GM18520 (cell line): Measurements from ENCODE around the gene SYTL5.
"Not testable (repeated sequence)": the region's sequence is repeated elsewhere in the genome, so short reads cannot be mapped to it uniquely, and the experiment has no call there.

Experiments
- ATAC-seq: cut with Tn5 transposase; IDR thresholded peaks from one replicate; pipeline ENCODE4 v1.9.1; 2021; ENCODE audit not compliant: unreplicated experiment

Gene SYTL5

DNA sequence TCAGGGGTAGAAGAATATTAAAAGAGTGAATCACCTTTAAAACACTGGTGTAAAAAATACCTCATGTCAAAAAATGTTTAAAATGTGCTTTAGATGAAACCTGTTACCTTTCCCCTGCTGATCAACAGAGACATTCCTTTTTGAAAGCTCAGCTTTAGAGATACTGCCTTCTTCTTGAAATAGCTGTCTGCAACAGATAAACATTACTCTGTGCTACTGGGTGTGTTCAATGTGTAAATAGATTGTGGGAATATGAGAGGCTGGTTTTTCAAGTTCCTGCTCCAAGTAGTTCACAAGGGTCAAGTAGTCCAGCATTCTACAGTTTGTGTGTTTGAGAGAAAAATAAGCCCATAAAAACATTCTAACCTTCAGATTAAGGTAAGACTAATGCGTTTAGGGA is at the start of gene SYTL5:
Gene SYTL5, plus strand, starts transcription at position 263 of the 400 bp plus-strand sequence. CDS start 27,337 bp downstream, outside the sequence.
- no peak for ATAC-seq

GRCh38 chrX:37958525-37959211 is 47.7 kb upstream of the SYTL5 start:
- no peak for ATAC-seq

DNA sequence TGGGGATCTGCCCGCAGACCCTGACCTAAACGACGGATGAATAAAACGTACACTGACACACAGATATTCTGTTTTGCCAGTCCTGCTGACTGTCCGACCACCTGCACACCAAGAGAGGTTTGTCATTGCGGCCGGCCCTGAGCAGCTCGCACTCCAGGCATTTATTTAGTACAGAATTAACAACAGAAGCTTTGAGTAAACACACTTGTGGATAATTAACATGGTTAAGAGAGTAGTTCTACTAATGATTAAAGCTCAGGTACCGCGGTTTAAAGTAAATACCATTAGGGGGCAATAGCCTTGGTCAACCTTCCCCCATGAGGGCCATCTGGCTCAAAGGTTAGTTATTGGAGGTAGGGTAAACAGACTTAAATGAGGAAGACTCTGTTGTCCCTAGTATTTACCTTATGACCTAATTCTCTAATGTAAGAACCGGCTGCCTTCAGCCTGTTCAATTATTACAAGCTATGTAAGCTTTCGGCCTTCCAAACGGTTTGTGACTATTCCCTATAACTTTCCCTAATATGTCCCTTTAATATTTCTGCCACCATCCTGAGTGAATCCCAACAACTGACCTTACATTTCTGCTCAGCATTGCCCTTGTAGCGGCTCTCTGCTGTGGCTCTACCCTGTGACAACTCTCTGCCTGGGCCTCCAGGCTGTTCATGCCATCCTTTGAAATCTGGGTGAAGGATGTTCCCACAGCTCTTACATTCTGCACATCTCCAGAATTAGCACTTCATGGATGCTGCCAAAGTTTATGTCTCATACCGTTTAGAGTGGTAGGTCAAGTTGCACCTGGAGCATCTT is 46.9 kb upstream of the SYTL5 start:
- ATAC-seq: no peak

DNA sequence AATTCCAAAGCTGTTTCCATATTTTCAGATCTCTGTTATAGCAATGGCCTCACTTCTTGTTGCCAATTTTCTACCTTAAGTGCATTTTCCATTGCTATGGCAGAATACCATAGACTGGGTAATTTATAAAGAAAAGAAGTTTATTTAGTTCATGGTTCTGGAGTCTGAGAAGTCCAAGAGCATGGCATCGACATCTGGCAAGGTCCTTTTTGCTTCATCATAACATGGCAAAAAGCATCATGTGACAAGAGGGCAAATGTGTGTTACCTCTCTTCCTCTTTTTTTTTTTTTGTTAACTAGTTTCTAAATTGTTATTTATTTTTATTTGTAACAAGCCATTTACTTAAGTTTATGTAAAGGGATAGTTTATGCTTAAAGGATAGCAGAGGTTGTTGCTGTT is 45.2 kb upstream of the SYTL5 start:
- no peak for ATAC-seq

GRCh38 chrX:37967714-37968113 is 38.6 kb upstream of the SYTL5 start:
- no peak for ATAC-seq

DNA sequence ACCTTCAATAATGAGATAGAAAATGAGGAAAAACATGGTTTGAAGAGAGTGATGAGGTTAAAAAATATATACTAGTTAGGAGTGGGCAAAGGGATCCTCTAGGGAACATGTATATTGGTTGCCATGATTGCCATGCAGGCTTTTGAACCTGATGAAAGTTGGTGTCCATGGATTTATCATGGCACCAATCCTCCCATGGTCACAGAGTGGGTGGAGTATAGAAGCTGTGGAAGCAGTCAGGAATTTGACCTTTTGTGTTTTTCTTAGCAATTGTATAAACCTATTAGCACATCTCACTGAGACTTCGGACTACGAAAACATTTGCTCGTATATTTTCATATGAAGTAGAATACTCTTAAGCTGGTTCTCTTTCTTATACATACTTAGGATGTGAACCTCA is 30.9 kb upstream of the SYTL5 start:
- no peak for ATAC-seq

DNA sequence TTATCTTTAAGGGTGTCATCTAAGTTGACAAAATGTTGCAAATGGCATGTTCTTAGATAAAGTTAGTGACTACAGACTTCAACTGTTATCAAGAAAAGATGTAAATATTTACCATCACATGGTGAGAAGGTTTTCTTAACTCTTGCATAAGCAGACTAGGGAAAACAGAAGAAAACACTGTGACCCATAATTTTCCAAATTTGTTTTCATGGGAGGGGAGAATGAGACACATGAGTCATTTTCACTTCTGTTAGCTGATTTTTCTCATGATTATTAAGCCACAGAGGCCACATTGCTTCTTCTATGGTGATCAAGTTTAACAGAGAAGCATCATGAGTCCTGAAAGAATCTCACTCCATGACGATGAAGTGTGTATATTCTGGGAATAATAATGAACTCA is 30.2 kb upstream of the SYTL5 start:
- ATAC-seq: no peak

- no peak for ATAC-seq
Observed at GRCh38 chrX:37984880-37985279, 21.5 kb upstream of the SYTL5 start.

- ATAC-seq: no peak
Observed at GRCh38 chrX:37986893-37987292, 19.5 kb upstream of the SYTL5 start.

DNA sequence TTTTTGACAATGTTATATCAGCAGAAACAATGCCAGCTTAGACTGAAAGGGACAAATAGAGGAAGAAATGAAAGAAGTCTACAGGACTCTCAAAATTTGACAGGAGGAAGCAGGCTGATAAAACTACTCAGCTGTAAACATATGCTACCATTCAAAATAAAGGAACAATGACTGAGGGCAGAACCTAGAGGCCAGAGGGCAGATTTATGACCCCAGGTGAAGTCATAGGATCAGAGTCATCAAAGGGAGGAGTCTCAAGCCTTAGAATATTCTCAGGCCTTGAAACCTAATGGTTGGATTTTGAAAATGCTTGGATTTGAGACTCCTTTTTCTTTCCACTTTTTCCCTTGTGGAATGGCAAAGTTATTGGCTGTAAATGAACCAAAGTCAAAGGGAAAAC is 17.0 kb upstream of the SYTL5 start:
- ATAC-seq: no peak

- ATAC-seq: not testable (repeated sequence)
Observed at GRCh38 chrX:37991303-37991702, 15.1 kb upstream of the SYTL5 start.

DNA sequence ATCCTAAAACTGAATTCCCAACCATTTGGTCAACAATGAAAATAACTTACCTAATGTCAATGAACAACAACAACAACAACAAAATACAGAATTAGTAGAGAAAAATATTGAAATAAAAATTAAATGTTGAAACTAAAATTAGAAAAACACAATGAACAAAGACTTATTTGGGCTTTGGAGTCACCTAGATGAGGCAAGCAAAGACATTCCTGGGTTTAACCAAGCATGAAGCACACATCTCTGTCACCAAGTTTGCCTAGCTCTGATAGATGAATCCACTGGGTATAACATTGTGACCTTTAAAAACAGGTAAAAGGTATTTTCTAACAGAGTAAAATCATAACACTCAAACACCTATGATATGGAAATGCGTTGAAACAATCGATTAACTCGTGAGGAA is 13.2 kb upstream of the SYTL5 start:
- ATAC-seq: no peak

GRCh38 chrX:37993837-37994619 is 12.3 kb upstream of the SYTL5 start:
- ATAC-seq: no peak

GRCh38 chrX:37995428-37995827 is 10.9 kb upstream of the SYTL5 start:
- no peak for ATAC-seq

- no peak for ATAC-seq
Observed at GRCh38 chrX:37997096-37997495, 9.3 kb upstream of the SYTL5 start.

DNA sequence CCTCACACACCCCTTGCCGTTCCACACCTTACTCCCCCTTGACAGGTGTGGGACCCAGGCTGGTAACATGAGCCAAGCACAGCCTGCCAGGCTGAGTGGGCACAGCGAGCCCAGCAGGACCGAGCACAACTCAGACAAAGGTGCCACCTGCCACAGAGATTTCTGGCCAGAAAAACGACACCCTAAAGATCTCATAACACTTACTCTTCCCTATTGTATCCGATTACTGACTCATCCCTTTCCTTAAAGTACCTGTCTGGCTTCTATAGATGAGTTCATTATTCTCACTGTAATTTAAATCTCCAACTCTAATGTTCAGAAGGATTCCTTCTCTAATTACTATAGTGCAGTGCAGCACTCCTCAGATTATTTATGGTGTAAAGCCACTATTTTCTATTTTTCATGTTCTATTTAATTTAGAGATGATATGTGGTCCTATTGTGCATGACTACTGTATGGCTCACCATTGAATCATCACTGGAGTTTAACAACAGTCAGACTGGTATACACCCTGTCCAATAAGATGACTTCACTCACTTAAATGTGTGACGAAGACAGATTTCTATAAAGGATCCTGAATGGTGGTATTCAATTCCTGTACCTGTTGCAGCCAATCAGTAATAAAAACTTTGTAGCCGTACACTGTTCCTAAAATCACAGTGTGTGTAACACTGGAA is 7.6 kb upstream of the SYTL5 start:
- no peak for ATAC-seq

GRCh38 chrX:38000706-38001105 is 5.6 kb upstream of the SYTL5 start:
- ATAC-seq: no peak

- no peak for ATAC-seq
Observed at GRCh38 chrX:38004046-38004445, 2.3 kb upstream of the SYTL5 start.

- ATAC-seq: no peak
Observed at GRCh38 chrX:38006778-38007177, 425 bp downstream of the SYTL5 start.

- no peak for ATAC-seq
Observed at GRCh38 chrX:38008658-38009057, 2.3 kb downstream of the SYTL5 start.

GRCh38 chrX:38009641-38010040 is 3.3 kb downstream of the SYTL5 start:
- ATAC-seq: no peak
